ENCODE measurements around the gene SLC35F1.

- TF ChIP-seq POLR2A (IDR thresholded peaks at IDR 0.05): no peak
- no peak for TF ChIP-seq CTCF (IDR thresholded peaks at IDR 0.05)
Observed at GRCh38 chr6:118216751-118217150, 309.7 kb downstream of the SLC35F1 start.

Measured in testis (tissue), 2 donors.